Liver (tissue), 3 donors: ENCODE measurements around the gene ARMCX4.

Experiments
- EGR1 ChIP-seq, 2 donors: IDR thresholded peaks; 2 replicates each; pipeline ENCODE4 v1.6.1; 2016 to 2018; ENCODE audit warnings: antibody characterized with exemption in 2 of 2, low read depth in 2 of 2
- FOXA1 ChIP-seq: IDR thresholded peaks from 2 replicates; pipeline ENCODE4 v1.6.1; 2016; ENCODE audit warnings: antibody characterized with exemption
- FOXA2 ChIP-seq: IDR thresholded peaks from 2 replicates; pipeline ENCODE4 v1.6.1; 2016; ENCODE audit warnings: antibody characterized with exemption
- JUND ChIP-seq, 2 donors: IDR thresholded peaks; 2 replicates each; pipeline ENCODE4 v1.6.1; 2016; ENCODE audit warnings: antibody characterized with exemption in 2 of 2
- TAF1 ChIP-seq: conservative IDR thresholded peaks from 2 replicates; pipeline ENCODE4 v1.6.1; 2016; ENCODE audit warnings: antibody characterized with exemption, mild to moderate bottlenecking
- YY1 ChIP-seq: IDR thresholded peaks from 2 replicates; pipeline ENCODE4 v1.6.1; 2016; ENCODE audit warnings: antibody characterized with exemption, mild to moderate bottlenecking
- TF ChIP-seq, protein P1 (sequence below): fragments of 150-350 bp; IDR thresholded peaks from 2 replicates; pipeline ENCODE4 v1.5.1; 2017; ENCODE audit warnings: improper control_type of control experiment, low read depth, low read length; ENCODE audit not compliant: missing input control
- TF ChIP-seq, protein P2 (sequence below): IDR thresholded peaks from 2 replicates; pipeline ENCODE4 v1.6.1; 2016; ENCODE audit warnings: antibody characterized with exemption
- TF ChIP-seq, protein P3 (sequence below): IDR thresholded peaks from 2 replicates; pipeline ENCODE4 v1.6.1; 2016; ENCODE audit warnings: antibody characterized with exemption, mild to moderate bottlenecking
- donor health status: healthy.
- donor health status: healthy.

DNA sequence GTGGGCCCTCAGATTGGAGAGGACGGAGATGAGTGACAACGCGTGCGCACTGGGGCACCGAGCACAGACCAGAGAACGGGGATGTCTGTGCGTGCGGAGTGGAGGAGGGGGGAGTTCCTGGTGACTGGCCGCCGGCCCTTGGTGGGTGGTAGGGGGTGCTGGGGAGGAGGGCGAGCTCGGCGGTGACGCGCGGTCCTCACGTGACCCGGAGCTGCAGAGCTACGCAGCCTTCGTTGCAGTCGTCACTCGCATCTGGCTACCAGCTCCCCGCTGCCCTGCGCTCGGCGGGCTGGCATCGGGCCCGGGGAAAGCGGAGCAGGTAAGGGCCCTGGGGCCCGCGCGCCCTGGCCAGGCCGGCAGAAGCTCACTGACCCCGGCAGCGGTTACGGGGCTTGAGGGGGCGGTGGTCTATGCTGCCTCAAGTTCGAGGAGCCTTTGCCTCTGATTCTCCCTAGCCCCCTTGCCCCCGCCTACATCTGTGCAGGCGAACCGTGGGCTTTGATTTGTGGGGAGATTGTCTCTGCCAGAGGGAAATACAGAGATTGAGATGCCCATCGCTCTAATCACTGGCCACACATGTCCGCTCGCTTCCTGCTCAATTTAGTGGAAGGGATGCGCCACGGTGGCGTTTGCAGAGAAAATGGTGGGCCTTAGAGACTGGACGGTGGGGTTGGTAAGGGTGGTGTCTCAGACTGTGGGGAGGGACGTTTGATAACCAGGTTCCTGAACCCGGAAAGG lies at the start of gene ARMCX4:
- TF ChIP-seq, protein P1, sequence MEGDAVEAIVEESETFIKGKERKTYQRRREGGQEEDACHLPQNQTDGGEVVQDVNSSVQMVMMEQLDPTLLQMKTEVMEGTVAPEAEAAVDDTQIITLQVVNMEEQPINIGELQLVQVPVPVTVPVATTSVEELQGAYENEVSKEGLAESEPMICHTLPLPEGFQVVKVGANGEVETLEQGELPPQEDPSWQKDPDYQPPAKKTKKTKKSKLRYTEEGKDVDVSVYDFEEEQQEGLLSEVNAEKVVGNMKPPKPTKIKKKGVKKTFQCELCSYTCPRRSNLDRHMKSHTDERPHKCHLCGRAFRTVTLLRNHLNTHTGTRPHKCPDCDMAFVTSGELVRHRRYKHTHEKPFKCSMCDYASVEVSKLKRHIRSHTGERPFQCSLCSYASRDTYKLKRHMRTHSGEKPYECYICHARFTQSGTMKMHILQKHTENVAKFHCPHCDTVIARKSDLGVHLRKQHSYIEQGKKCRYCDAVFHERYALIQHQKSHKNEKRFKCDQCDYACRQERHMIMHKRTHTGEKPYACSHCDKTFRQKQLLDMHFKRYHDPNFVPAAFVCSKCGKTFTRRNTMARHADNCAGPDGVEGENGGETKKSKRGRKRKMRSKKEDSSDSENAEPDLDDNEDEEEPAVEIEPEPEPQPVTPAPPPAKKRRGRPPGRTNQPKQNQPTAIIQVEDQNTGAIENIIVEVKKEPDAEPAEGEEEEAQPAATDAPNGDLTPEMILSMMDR: no peak
- TF ChIP-seq JUND (IDR thresholded peaks at IDR 0.05): no peak
- no peak for TF ChIP-seq FOXA1
- TF ChIP-seq, protein P2, sequence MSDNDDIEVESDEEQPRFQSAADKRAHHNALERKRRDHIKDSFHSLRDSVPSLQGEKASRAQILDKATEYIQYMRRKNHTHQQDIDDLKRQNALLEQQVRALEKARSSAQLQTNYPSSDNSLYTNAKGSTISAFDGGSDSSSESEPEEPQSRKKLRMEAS: no peak
- TF ChIP-seq YY1: no peak
- no peak for TF ChIP-seq FOXA2
- no peak for TF ChIP-seq TAF1
- TF ChIP-seq, protein P3, sequence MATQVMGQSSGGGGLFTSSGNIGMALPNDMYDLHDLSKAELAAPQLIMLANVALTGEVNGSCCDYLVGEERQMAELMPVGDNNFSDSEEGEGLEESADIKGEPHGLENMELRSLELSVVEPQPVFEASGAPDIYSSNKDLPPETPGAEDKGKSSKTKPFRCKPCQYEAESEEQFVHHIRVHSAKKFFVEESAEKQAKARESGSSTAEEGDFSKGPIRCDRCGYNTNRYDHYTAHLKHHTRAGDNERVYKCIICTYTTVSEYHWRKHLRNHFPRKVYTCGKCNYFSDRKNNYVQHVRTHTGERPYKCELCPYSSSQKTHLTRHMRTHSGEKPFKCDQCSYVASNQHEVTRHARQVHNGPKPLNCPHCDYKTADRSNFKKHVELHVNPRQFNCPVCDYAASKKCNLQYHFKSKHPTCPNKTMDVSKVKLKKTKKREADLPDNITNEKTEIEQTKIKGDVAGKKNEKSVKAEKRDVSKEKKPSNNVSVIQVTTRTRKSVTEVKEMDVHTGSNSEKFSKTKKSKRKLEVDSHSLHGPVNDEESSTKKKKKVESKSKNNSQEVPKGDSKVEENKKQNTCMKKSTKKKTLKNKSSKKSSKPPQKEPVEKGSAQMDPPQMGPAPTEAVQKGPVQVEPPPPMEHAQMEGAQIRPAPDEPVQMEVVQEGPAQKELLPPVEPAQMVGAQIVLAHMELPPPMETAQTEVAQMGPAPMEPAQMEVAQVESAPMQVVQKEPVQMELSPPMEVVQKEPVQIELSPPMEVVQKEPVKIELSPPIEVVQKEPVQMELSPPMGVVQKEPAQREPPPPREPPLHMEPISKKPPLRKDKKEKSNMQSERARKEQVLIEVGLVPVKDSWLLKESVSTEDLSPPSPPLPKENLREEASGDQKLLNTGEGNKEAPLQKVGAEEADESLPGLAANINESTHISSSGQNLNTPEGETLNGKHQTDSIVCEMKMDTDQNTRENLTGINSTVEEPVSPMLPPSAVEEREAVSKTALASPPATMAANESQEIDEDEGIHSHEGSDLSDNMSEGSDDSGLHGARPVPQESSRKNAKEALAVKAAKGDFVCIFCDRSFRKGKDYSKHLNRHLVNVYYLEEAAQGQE: no peak
- no peak for TF ChIP-seq EGR1 (IDR thresholded peaks at IDR 0.05; ENCODE audit: low read depth in 2 of 2)
